MM.1S (cell line): ENCODE measurements around the gene PRKCA.

ENCODE experiments used
- CTCF ChIP-seq: fragments of 300-600 bp; sonication (generic); IDR thresholded peaks from 2 replicates; pipeline ENCODE4 v1.5.1; 2016; ENCODE audit warnings: antibody characterized with exemption, low read length, mixed read lengths
- EZH2phosphoT487 ChIP-seq: fragments of 300-600 bp; sonication (generic); IDR thresholded peaks from 2 replicates; pipeline ENCODE4 v1.6.1; 2018; ENCODE audit warnings: antibody characterized with exemption, low read length

- TF ChIP-seq CTCF (no peak), EZH2phosphoT487 (no peak)
Measured at GRCh38 chr17:66652840-66653507, 350.6 kb downstream of the PRKCA start.
